ENCODE data around the gene PAPPA2. TPM values are rescaled to one million over a fixed set of nuclear protein-coding genes. Genes with fewer than 3 reads are reported as not detected.
"Not testable (repeated sequence)": the region's sequence is repeated elsewhere in the genome, so short reads cannot be mapped to it uniquely, and the experiment has no call there.

PAPPA2 gene
- total RNA-seq, 1 donor from 2014 or later = under 0.01 TPM

DNA sequence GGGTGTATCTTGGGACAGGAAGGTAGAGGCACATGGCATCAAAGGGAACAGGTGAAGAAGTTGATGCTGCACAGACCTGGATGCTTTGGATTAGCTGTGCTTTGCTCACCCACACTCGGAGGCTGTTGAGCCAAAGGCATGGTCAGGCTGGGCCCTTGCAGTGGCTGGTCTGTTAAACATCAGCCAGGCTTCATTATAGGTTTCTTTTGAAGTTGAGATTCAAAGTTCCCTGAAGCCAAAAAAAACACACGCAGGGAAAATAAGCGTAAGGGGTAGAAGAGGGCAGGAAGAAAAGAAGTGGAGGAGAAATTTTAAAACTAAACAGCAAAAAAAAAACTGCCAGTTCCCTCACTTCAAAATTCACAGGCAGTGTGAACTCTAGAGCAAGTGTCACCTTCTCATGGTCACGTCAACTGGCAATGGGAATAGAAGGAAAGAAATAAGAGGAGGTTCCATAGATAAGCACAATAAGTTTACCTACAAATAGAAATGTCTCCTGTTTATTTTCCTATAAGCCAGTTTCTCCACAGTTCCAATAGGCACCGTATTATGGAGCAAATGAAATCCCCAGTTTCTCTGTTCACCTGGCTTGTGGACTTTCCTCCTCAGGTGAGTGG is 139.5 kb downstream of the PAPPA2 start:
- no peak for DNase-seq (ENCODE audit: low read depth in 2 of 2)

DNA sequence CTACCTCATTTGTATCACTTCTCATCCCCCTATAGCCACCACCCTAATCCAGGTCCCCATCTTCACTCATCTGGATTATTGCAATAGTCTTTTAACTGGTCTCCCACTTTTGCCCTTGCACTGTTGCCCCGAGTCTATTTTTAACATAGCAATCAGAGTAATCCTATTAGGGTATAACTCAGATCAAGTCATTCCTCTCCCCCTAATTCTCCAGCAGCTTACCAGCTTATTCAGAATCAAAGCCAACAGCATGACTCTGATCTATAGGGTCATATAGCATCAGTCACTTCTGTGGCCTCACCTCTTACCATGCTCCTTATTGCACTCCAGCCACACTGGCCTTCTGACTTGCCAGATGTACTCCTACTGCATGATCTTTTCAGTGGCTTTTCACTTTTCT is 140.7 kb downstream of the PAPPA2 start:
- no peak for DNase-seq (ENCODE audit: low read depth in 2 of 2)

DNA sequence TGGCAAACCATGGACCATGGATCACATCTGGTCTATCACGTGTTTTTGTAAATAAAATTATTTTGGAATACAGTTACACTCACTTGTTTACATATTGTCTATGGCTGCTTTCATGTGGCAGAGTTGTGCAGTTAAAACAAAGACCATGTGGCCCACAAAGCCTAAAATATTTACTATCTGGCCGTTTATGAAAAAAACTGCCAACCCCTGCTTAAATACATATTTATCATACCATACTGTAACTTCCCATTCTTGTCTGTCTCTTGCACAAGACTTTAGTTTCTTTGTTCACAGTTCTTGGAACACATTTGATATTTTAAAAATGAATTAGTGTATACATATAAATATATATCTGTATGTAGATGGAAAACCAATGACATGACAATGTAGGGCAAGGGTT is 141.5 kb downstream of the PAPPA2 start:
- DNase-seq (ENCODE audit: low read depth in 2 of 2) = no peak

DNA sequence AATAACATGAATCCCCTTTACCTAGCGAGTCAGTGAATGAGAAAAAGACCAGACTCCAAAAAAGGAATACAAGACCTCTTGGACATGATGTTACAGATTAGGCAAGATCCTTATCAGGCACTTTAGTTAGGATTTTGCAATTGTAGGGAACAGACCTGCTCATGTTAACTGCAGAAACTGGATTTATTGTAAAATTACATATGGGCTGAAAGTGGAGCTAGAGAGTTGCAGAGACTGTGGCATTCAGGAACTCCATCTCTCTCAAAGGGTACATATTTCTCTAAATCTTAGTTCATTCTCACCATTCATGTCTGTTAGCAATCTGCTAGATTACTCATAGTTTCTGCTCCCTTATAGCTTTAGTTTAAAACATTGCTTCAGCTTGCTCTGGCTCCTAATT is 142.2 kb downstream of the PAPPA2 start:
- no peak for DNase-seq (ENCODE audit: low read depth in 2 of 2)

DNA sequence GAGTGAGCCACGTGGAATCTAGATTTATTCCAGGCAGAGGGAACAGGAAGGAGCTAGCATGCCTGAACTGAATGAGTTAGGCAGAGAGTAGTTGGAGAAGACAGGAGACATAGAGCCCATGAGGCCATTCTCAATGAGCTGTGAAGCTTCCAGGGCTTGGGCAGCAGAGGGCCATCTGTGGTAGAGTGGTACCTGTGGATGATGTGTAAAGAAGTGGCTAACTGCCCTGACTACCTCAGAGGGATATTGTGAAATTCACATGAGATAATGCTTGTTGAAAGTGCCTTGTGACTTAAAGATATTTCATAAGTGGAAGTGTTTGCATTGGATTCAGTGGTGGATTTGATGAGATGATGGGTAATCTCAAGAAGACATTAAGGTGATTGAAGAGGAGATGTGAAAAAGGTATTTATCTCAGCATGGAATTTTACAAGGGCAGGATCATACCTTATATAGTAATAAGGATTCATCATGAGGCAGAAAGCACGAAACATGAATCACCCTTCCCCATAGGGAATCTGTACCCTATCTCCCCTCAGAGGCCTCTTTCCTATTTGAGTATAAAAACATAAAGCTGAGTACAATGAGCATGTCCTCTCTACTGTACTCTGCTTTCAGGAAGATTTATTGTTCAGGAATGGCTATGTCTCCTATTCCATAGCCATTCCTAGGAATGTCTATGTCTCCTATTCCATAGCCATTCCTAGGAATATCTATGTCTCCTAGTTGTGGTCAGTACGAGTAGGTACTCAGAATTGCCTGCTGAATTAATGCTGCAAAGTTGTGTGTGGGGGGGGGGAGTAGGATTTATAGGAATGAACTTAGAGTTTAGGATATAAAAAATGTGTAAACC is 146.8 kb downstream of the PAPPA2 start:
- DNase-seq (ENCODE audit: low read depth in 2 of 2) = no peak

DNA sequence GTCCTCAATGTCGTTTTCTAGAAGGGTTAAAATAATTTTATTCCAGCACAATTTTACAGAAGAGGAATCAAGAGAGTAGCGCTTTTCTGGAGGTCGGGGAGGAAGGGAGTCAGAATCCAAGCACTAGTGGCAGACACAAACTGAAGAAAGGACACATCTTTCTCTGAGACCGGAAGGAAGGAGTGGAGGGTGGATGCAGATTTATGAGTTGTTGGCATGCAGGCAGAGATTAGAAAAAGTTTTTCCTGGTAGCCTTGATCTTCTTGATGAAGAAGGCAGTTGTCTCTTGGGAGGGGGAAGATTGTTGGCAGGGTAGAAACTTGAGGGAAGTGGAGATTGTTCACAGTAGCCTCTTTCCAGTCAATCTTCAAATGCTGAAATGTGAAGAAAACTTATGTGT is 149.8 kb downstream of the PAPPA2 start:
- DNase-seq (ENCODE audit: low read depth in 2 of 2) = no peak

DNA sequence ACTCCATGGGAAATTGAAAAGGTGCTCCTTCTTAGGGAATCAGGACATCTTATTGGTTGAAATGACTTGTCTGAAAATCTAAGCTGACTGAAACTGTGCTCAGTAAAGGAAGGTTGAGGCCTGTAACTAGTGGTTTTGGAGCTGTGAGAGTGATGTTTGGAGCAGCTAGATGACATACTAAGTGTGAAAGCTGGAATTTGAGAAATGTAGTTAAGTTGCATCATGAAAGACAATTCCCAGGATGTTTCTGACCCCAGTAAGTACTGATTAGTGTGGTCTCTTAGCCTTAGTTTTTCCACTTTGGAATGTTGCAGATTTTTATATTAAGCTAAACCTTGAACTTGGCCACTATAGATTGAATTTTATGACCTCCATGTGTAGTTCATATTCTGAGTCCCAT is 154.9 kb downstream of the PAPPA2 start:
- no peak for DNase-seq (ENCODE audit: low read depth in 2 of 2)

DNA sequence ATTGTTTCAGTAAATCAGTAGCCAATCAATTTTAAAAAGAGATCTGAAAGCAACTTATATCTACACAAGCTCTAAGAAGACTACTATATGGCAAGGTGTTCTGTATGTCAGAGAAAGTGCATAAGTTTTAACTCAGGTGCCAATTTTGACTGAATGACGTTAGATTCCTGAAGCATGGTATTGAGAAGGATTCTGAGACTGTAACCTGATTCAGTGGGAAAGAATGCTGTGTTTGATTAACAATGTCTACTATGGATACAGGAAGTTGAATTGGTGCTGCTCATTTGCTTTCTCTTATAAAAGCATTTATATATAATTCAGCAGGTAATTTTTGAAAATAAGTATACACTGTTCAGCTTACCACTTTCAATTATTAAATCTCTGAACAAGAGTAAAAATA is 156.3 kb downstream of the PAPPA2 start:
- DNase-seq (ENCODE audit: low read depth in 2 of 2) = no peak

DNA sequence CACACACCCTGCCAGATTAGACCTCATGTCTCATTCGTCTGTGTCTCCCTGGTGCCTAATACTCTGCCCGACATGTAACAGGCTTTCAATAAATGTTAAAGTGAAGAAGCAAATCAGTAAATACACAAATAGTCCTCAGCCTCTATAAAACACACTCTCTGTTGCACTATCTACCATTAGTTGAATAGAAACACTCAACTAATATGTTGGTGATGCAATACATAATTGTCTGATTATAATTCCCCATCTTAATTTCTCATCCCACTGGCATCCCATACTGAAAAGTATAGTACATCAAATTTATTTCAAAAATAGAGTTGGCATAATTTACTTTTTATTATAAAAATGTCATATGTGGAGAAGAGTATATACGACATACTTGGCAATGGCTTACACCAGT is 162.4 kb downstream of the PAPPA2 start:
- no peak for DNase-seq (ENCODE audit: low read depth in 2 of 2)

DNA sequence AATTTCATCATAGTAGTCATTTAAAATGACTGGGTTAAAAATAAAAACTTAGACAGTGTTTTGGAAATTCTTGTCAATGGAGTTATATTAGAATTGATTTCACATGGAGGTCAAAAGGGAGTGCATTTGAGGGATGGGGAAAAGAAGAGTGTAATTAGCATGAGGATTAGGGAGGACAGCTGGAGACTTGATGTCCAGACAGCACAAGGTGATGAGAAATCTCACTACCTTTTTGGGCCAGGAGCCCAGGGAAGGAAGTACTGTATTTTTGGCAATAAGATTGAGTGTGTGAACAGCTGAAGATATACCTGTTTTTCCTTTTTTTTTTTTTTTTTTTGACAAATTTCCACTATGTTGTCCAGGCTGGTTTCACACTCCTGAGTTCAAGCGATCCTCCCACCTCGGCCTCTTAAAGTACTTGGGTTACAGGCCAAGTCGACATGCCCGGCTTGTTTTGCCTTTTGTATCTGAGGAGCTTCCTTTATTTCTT is 163.6 kb downstream of the PAPPA2 start:
- DNase-seq (ENCODE audit: low read depth in 2 of 2) = no peak

DNA sequence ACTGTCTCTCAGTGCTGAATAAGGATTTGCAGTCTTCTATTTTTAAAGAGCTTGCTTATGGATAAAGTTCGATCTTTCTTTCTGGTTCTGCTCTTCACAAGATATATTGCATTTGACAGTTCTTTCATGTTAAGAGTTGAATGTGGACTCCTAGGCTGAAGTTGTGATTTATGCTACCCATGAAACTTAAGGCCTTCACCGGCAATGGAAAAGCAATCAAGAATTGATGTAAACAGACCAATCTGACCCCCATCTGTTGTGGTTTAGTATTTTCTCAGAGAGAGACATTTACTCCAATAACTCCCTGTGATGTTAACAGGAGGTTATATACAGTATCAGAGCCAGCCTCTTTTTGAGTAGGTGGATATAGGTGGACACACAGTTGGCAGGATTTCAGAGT is 165.8 kb downstream of the PAPPA2 start:
- DNase-seq (ENCODE audit: low read depth in 2 of 2) = no peak

DNA sequence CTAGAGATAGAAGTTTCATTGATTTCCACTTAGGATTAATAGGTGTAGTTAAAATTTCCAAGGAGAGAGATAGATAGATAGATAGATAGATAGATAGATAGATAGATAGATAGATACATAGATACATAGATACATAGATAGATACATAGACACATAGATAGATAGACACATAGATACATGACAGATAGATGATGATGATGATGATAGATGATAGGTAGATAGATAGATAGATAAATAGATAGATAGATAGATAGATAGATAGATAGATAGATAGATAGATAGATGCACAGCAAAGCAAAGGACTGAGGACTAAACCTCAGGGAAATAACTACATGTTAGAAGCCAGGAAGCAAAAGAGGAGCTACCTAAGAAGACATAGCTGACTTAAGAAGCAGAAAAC is 171.8 kb downstream of the PAPPA2 start:
- not testable (repeated sequence) for DNase-seq (ENCODE audit: low read depth in 2 of 2)

DNA sequence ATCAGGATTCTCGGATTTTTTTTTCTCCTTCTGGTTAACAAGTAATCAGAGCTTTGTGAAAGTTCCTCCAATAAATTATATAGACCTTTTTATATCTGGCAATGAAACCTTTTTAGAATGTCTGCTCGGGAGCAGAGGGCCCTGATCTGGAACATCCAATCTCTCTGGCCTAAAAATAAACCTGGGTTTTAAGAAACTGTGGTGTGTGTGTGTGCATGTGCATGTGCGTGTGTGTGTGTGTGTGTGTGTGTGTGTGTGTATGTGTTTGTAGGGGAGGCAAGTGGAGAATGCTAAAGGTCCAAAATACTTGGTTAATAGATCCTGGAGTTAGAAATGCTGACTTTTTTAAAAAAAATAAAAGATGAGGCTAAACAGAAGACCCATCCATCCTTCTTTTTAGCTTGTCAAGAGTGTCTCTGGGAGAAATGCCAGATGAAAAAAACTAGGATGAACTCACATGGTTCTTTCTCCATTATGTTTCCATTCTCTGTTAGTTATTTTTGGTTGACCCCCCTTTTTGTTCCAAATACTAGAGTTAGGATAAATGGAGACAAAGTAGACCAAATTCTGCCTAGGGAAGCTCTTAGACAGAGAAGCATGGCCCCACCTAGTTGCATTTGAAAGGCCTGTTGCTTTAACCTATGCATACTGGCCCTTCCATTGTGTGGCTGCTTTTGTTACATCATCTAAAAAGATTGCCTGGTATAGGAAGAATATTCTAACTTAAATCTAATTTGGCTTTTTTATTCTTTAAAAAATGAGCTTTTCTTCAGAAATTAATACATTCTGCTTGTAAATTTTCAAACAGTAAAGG is 175.9 kb downstream of the PAPPA2 start:
- DNase-seq (ENCODE audit: low read depth in 2 of 2) = no peak

DNA sequence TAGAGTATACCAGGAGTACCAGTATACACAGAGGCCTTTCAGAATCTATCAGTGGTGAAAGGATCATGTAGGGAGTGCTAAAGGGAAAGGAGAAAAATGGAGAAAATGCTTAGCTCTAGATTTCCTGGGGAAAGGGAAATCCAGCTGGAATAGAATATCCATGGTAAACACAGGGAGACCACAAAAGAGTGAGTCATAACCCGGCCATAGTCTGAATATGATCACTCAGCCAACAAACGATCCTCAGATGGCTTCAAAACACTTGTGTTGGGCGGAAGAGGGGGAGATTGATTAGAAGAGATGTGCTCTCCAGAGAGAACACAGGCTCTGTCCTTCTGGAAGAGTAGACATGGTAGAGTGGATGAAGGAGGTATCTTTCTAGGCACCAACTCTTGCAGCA is 180.6 kb downstream of the PAPPA2 start:
- no peak for DNase-seq (ENCODE audit: low read depth in 2 of 2)

DNA sequence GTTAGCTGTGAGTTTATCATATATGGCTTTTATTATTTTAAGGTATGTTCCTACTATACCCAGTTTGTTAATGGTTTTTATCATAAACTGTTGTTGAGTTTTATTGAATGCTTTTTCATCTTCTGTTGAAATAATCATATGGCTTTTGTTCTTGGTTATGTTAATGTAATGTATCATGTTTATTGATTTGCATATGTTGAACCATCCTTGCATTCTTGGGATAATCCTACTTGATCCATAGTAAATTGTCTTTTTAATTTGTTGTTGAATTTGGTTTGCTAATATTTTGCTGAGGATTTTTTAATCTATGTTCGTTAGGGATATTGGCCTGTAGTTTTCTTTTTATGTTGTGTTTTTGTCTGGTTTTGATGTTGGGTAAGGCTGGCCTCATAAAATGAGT is 185.6 kb downstream of the PAPPA2 start:
- no peak for DNase-seq (ENCODE audit: low read depth in 2 of 2)

DNA sequence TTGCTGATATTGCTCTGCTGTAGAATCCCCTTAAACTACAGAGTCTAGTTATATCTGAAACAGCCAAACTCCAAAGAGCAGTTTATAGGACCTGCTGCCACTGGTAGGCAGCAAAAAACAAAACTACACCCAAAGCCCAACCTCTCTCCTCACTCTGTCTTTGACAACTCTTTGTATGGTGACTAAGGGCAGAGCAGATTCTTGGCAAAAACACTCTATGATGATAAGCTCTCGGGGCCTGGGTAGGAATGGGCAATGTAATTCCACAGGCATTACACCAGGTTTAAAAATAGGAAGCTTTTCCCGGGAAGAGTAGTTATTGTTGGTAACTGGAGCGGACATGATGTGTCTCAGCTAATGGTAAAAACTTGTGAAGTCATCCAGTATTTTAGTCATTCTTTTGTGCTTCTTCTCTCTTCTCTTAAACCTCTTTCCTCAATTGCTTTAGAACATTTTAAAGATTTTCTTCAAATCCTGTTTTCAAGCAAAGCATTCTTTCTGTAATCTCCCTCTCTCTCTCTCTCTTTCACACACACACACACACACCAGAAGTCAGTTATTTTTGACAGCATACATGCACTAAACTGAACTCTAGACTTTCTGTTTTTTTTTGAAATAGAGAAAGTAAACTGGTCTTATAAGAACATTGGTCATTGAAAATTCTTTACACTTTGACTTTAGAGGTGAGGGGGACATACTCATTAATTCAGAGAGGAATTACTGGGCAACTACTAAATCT is 193.5 kb downstream of the PAPPA2 start:
- DNase-seq (ENCODE audit: low read depth in 2 of 2) = peak in 1 of 2 donors; percentile 1

DNA sequence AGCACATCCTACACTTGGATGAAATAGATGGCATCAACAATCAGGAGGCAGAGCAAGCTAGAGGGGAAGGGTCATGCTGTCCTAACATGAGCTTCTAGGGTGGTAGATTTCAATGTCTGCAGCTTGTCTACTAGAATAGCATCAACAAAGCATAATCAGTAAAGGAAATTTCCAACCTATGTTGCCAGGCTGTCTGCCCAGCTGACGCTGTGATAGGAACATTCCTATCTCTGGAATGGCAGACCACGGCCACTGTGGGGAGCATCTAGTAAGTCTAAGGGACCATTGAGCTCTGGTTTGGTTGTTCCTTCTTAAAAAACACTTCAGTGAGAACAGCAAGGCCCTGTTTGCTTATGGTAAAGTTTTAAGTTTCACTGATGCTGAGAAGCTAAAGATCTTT is 206.8 kb downstream of the PAPPA2 start:
- DNase-seq (ENCODE audit: low read depth in 2 of 2) = no peak

DNA sequence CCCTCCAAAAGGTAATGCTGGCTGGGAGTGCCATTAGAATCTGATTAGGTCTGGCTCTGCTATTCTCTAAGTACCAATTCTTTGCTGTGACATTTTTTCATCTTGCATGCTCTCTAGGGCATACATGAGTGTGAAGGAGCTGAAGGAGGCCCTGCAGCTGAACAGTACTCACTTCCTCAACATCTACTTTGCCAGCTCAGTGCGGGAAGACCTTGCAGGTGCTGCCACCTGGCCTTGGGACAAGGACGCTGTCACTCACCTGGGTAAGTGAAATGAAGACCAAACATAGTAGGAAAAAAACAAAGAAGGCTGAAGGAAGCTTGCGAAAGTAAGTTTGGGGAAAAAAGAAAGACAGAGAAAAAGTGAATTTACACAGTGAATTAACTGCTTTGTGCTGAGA is 207.9 kb downstream of the PAPPA2 start:
- no peak for DNase-seq (ENCODE audit: low read depth in 2 of 2)

DNA sequence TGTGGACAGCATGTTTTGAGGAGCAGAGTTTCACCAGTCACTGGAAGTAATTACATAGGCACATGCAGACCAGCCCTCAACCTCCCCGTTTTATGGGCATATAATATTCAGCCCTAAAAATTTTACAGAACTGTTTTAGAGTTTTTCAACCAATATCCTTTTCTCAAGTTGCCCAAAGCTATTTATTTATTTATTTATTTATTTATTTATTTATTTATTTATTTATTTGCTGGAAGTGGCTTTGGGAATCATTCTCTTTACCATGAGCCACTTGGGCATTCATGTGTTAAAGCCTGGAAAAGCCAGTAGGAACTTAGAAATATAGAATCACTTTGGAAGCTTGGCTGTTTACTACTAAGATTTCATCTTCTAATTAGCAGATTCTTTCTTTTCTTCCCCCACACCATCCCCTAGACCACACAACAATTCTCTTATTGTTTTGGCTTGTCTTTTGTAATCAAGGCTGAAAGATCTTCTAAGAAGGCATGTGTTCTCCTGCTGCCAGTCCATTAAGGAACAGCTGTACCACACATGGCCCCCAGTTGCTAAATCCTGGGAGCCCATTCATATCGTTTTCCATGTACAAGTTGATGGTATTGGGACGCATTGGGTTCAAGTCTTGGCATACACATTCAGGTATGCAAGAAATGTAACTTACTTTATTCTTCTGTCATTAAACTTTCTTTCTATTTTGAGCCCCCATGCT is 220.0 kb downstream of the PAPPA2 start:
- no peak for DNase-seq (ENCODE audit: low read depth in 2 of 2)

DNA sequence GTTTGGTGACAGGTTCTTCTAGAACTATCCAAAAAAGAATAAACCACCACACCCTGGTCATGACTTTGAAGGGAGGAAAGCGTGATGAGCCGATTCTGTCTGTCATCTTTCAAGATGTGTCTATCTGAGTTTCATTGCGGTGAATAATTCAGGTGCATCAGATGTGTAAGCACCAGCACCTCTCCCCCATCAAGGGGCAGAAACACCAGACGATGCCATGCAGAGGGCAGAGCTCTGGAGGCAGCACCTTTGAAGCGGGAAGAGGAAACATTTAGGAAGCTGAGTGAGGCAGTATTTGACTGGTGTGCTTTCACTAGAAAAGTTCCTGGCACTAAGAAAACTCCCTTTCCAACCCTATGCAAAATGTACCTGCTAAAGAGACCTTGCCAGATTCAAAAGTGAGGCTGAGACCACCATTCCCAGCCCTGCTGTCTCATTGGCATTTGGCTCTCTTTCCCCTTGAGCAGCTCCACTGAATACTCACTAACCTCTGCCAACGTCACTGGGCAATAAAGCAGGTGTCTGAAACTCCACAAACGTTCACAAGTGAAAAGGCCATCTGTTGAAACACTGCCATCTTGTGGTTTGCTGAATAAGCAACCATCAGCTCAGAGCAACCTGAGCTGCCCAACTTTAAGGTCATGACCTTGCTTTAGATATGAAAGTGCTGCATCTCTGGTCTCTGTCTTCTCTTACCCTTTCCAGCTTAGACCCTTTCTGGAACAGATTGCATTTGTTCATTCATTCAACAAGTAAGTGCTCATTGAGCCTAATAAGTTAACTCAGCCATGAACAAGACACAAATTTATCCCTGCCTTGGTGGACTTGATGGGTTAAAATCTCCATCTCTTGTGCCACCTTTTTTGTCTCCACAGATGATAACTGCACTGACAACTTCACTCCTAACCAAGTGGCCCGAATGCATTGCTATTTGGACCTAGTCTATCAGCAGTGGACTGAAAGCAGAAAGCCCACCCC is 228.6 kb downstream of the PAPPA2 start:
- DNase-seq (ENCODE audit: low read depth in 2 of 2) = peak; percentile 20 to 40

Data from dermis microvascular lymphatic vessel endothelial cell (primary cell).